ENCODE data around the gene CCNQ.

DNA sequence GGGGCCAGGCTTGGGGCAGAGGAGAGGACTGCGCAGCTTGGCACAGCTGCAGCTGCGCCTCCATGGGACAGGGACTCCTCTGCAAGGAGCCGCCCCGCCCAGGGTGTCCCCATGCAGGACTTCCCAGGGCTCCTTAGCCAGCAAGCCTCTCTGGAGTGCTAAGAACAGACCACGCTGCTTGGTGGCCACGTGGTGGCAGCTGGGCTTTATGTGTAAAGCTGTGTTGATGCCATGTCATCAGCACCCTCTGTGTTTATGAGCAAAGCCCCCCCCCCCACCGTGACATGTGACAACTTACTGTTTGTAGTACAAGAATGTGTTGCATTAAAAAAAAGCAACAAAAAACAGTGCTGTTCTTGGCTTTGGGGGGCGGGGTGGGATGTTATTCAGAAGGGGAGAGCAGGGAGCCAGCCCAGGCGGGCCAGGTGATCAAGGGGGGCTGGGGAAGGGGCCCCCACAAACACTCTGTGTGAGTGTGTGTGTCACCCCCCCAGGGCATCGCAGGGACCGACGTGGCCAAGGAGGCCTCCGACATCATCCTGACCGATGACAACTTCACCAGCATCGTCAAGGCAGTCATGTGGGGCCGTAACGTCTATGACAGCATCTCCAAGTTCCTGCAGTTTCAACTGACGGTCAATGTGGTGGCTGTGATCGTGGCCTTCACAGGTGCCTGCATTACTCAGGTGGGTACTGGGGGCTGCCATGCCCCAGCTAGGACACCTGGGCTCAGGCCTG is 41.2 kb downstream of the CCNQ start:
- TF ChIP-seq POLR2A (IDR thresholded peaks at IDR 0.05): no peak
- TF ChIP-seq CTCF (IDR thresholded peaks at IDR 0.05): no peak
